Adrenal gland (tissue), 5 donors: ENCODE data around the gene ATP6V1F.

Experiments used
- CTCF ChIP-seq, 6 experiments: fragments of 450-650 bp in 4 of 6; fragments of 200-600 bp in 2 of 6; sonication (generic) in 1 of 6; IDR thresholded peaks; 1 replicate in 5 of 6; 2 replicates in 1 of 6; pipeline versions ENCODE4 v1.5.1 to v1.8.0; 2016 to 2021; ENCODE audit warnings: antibody characterized with exemption in 6 of 6, mild to moderate bottlenecking in 2 of 6, moderate library complexity in 1 of 6
- POLR2A ChIP-seq, 2 donors: fragments of 450-650 bp; IDR thresholded peaks; one replicate each; pipeline ENCODE4 v1.6.1; 2017; ENCODE audit warnings: antibody characterized with exemption in 2 of 2, mild to moderate bottlenecking in 2 of 2, moderate library complexity in 1 of 2
- donor health status: DM: no; HTN: no; CAD: no.

GRCh38 chr7:128833148-128833945 lies 29.3 kb upstream of the ATP6V1F start:
- TF ChIP-seq CTCF (IDR thresholded peaks at IDR 0.05): no peak
- TF ChIP-seq POLR2A (IDR thresholded peaks at IDR 0.05): no peak
